Parathyroid adenoma (tissue), 2 donors: ENCODE data around the gene FBRSL1.

Experiments used
- H2AFZ ChIP-seq: fragments of 300-600 bp; sonication (generic); one replicate; pipeline ENCODE4 v1.7.0; 2017; ENCODE audit warnings: antibody characterized with exemption, mild to moderate bottlenecking
- H3K27ac ChIP-seq: fragments of 300-600 bp; sonication (generic); one replicate; pipeline ENCODE4 v1.7.0; 2017
- H3K27me3 ChIP-seq: fragments of 300-600 bp; sonication (generic); one replicate; pipeline ENCODE4 v1.7.0; 2017; ENCODE audit warnings: low read length; ENCODE audit not compliant: control insufficient read depth, insufficient read depth
- H3K36me3 ChIP-seq: fragments of 300-600 bp; sonication (generic); one replicate; pipeline ENCODE4 v1.7.0; 2017; ENCODE audit warnings: low read length; ENCODE audit not compliant: control insufficient read depth, insufficient read depth
- H3K4me1 ChIP-seq: fragments of 300-600 bp; sonication (generic); one replicate; pipeline ENCODE4 v1.7.0; 2017; ENCODE audit warnings: control low read depth
- H3K4me2 ChIP-seq: fragments of 300-600 bp; sonication (generic); one replicate; pipeline ENCODE4 v1.7.0; 2017; ENCODE audit warnings: low read length
- H3K4me3 ChIP-seq: fragments of 300-600 bp; sonication (generic); one replicate; pipeline ENCODE4 v1.7.0; 2017; ENCODE audit warnings: low read depth, low read length
- H3K79me2 ChIP-seq: fragments of 300-600 bp; sonication (generic); one replicate; pipeline ENCODE4 v1.7.0; 2017; ENCODE audit warnings: control low read depth
- H3K9ac ChIP-seq: fragments of 300-600 bp; sonication (generic); one replicate; pipeline ENCODE4 v1.7.0; 2017; ENCODE audit warnings: mild to moderate bottlenecking
- H3K9me3 ChIP-seq: fragments of 300-600 bp; sonication (generic); one replicate; pipeline ENCODE4 v1.7.0; 2017; ENCODE audit warnings: low read length; ENCODE audit not compliant: control insufficient read depth
- TF ChIP-seq, protein P1 (sequence below): fragments of 300-600 bp; sonication (generic); IDR thresholded peaks from one replicate; pipeline ENCODE4 v1.7.0; 2017; ENCODE audit warnings: antibody characterized with exemption, mild to moderate bottlenecking
- donor health status: primary hyperparathyroidism.

FBRSL1 gene

DNA sequence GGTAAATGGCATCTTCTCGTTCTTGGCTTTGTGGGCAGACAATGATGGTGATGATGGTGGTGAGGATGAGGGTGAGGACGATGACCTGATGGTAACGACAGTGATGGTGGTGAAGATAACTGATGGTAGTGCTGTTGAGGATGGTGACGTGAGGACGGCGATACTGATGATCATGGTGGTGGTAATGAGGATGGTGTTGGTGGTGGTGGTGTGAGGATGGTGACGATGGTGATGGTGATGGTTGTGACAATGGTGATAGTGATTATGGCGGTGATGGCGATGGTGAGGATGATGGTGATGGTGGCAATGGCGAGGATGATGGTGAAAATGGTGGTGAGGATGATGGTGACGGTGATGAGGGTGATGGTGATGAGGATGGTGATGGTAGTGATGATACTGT is 54.5 kb downstream of the FBRSL1 start:
- no peaks in the 10 kb centered on the region for H3K4me1 ChIP-seq
- H3K9ac ChIP-seq = no peak overlapping the region
- H3K36me3 ChIP-seq = no peaks in the 10 kb centered on the region
- no peak overlapping the region for H2AFZ ChIP-seq
- no peak overlapping the region for H3K4me2 ChIP-seq
- no peak overlapping the region for H3K27ac ChIP-seq
- TF ChIP-seq, protein P1, sequence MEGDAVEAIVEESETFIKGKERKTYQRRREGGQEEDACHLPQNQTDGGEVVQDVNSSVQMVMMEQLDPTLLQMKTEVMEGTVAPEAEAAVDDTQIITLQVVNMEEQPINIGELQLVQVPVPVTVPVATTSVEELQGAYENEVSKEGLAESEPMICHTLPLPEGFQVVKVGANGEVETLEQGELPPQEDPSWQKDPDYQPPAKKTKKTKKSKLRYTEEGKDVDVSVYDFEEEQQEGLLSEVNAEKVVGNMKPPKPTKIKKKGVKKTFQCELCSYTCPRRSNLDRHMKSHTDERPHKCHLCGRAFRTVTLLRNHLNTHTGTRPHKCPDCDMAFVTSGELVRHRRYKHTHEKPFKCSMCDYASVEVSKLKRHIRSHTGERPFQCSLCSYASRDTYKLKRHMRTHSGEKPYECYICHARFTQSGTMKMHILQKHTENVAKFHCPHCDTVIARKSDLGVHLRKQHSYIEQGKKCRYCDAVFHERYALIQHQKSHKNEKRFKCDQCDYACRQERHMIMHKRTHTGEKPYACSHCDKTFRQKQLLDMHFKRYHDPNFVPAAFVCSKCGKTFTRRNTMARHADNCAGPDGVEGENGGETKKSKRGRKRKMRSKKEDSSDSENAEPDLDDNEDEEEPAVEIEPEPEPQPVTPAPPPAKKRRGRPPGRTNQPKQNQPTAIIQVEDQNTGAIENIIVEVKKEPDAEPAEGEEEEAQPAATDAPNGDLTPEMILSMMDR = no peak
- no peaks in the 10 kb centered on the region for H3K27me3 ChIP-seq
- no peaks in the 10 kb centered on the region for H3K9me3 ChIP-seq
- H3K4me3 ChIP-seq = no peak overlapping the region
- H3K79me2 ChIP-seq = peaks cover 9% of the 10 kb centered on the region

GRCh38 chr12:132545164-132545953 is 55.4 kb downstream of the FBRSL1 start:
- Histone ChIP-seq H3K27me3 (no peaks in the 10 kb centered on the region), H3K79me2 (peaks cover 9% of the 10 kb centered on the region), H3K27ac (no peak overlapping the region), H3K9me3 (no peaks in the 10 kb centered on the region), H3K36me3 (no peaks in the 10 kb centered on the region), H3K9ac (no peak overlapping the region), H3K4me2 (no peak overlapping the region), H3K4me1 (no peaks in the 10 kb centered on the region), H3K4me3 (no peak overlapping the region), H2AFZ (no peak overlapping the region)
- TF ChIP-seq, protein P1 = no peak

- no peak overlapping the region for H3K4me3 ChIP-seq
- H3K27ac ChIP-seq = no peak overlapping the region
- no peaks in the 10 kb centered on the region for H3K27me3 ChIP-seq
- no peak overlapping the region for H2AFZ ChIP-seq
- H3K9me3 ChIP-seq = no peaks in the 10 kb centered on the region
- no peaks in the 10 kb centered on the region for H3K36me3 ChIP-seq
- H3K4me2 ChIP-seq = no peak overlapping the region
- no peaks in the 10 kb centered on the region for H3K4me1 ChIP-seq
- H3K79me2 ChIP-seq = peaks cover 9% of the 10 kb centered on the region
- TF ChIP-seq, protein P1 = no peak
- no peak overlapping the region for H3K9ac ChIP-seq
These were observed 56.0 kb downstream of the FBRSL1 start for GRCh38 chr12:132545955-132546354.

DNA sequence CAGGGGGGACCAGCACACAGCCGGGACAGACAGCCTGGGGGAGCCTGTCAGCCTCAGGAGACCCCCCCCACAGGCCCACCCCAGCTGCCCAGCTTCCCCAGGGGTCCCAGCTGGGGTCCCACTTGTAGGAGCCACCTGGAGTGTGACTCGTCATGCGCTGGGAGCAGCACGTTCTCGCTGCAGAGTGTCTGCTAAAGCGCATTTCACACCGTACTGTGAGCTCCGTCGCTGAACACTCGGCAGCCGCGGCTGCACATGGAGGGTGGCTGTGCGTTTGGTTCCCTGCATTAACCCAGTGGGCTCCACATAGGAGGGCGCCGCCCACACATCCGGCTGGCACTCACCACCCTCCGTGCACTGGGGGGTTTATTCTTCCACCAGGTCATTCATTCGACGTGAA is 56.7 kb downstream of the FBRSL1 start:
- peaks cover 9% of the 10 kb centered on the region for H3K79me2 ChIP-seq
- H3K9ac ChIP-seq = no peak overlapping the region
- no peaks in the 10 kb centered on the region for H3K27me3 ChIP-seq
- H3K27ac ChIP-seq = no peak overlapping the region
- H3K9me3 ChIP-seq = no peaks in the 10 kb centered on the region
- no peak overlapping the region for H2AFZ ChIP-seq
- no peaks in the 10 kb centered on the region for H3K36me3 ChIP-seq
- TF ChIP-seq, protein P1 = no peak
- no peak overlapping the region for H3K4me2 ChIP-seq
- no peaks in the 10 kb centered on the region for H3K4me1 ChIP-seq
- no peak overlapping the region for H3K4me3 ChIP-seq

GRCh38 chr12:132547205-132547740 is 57.3 kb downstream of the FBRSL1 start:
- Histone ChIP-seq H2AFZ (no peak overlapping the region), H3K27me3 (no peaks in the 10 kb centered on the region), H3K27ac (no peak overlapping the region), H3K36me3 (no peaks in the 10 kb centered on the region), H3K9ac (no peak overlapping the region), H3K4me1 (no peaks in the 10 kb centered on the region), H3K4me3 (no peak overlapping the region), H3K79me2 (peaks cover 9% of the 10 kb centered on the region), H3K9me3 (no peaks in the 10 kb centered on the region), H3K4me2 (no peak overlapping the region)
- TF ChIP-seq, protein P1 = no peak
